Upper lobe of right lung (tissue), 1 donor: ENCODE data around the gene PTPRA. TPM values are rescaled to one million over a fixed set of nuclear protein-coding genes. Genes with fewer than 3 reads are reported as not detected.
A peak's percentile ranks its signal among the peaks of the same experiment; 100 is the strongest.

Source experiments
- ATAC-seq: fragments of 200-7000 bp; cut with Tn5 transposase; one replicate; pipeline ENCODE4 v1.9.1; 2020; ENCODE audit warnings: mild to moderate bottlenecking, moderate library complexity
- DNase-seq: peaks from one replicate; pipeline ENCODE4 v3.0.0-alpha.2; 2020
- H3K27ac ChIP-seq: fragments of 200-600 bp; one replicate; pipeline ENCODE4 v1.8.0; 2022
- H3K27me3 ChIP-seq: fragments of 200-600 bp; one replicate; pipeline ENCODE4 v1.8.0; 2022; ENCODE audit warnings: mild to moderate bottlenecking
- H3K36me3 ChIP-seq: fragments of 200-600 bp; one replicate; pipeline ENCODE4 v1.8.0; 2022
- H3K4me1 ChIP-seq: fragments of 200-600 bp; one replicate; pipeline ENCODE4 v1.8.0; 2022
- H3K4me3 ChIP-seq: fragments of 200-600 bp; one replicate; pipeline ENCODE4 v1.8.0; 2022; ENCODE audit warnings: mild to moderate bottlenecking
- H3K9me3 ChIP-seq: fragments of 200-600 bp; one replicate; pipeline ENCODE4 v1.8.0; 2022
- CTCF ChIP-seq: fragments of 200-600 bp; IDR thresholded peaks from one replicate; pipeline ENCODE4 v1.8.0; 2022; ENCODE audit warnings: antibody characterized with exemption
- intact Hi-C: fragments of 100-400 bp; cut with DNase I; formaldehyde crosslinking; loops from one replicate; pipeline ENCODE4 v1.11.0; 2022
- total RNA-seq: library from RNA; stranded (reverse); fragmentation: NEBNext Ultra II Directional; extraction: Animal tissue kit (Norgen Biotek cat#: 25700); gene quantifications from one replicate; pipeline ENCODE4 v1.2.1, GENCODE V29; 2021
- donor health status: DM: no; HTN: yes; CAD: no; lungs with severe emphysema.

PTPRA gene
- total RNA-seq, 1 donor from 2014 or later: 69.6 TPM

GRCh38 chr20:2833761-2834160, 39.5 kb upstream of the PTPRA start:
- DNase-seq (no peak), ATAC-seq (no peak)
- H3K36me3 ChIP-seq: peaks cover 5% of the 10 kb centered on the region
- intact Hi-C loops: no loop called here
- no peak overlapping the region for H3K4me3 ChIP-seq
- no peaks in the 10 kb centered on the region for H3K4me1 ChIP-seq
- H3K27ac ChIP-seq: no peak overlapping the region
- no peaks in the 10 kb centered on the region for H3K9me3 ChIP-seq
- no peak for TF ChIP-seq CTCF
- no peaks in the 10 kb centered on the region for H3K27me3 ChIP-seq

GRCh38 chr20:2834401-2835110, 38.7 kb upstream of the PTPRA start:
- Histone ChIP-seq H3K4me1 (peaks cover 3% of the 10 kb centered on the region), H3K27ac (no peak overlapping the region), H3K36me3 (peaks cover 5% of the 10 kb centered on the region), H3K4me3 (no peak overlapping the region), H3K27me3 (no peaks in the 10 kb centered on the region), H3K9me3 (no peaks in the 10 kb centered on the region)
- no peak for DNase-seq
- intact Hi-C loops: no loop called here
- TF ChIP-seq CTCF: no peak
- no peak for ATAC-seq

GRCh38 chr20:2835331-2835796, 37.9 kb upstream of the PTPRA start:
- H3K4me1 ChIP-seq: peaks cover 7% of the 10 kb centered on the region
- no peak for ATAC-seq
- intact Hi-C loops: no loop called here
- peaks cover 5% of the 10 kb centered on the region for H3K36me3 ChIP-seq
- H3K4me3 ChIP-seq: no peak overlapping the region
- no peaks in the 10 kb centered on the region for H3K27me3 ChIP-seq
- no peaks in the 10 kb centered on the region for H3K9me3 ChIP-seq
- H3K27ac ChIP-seq: no peak overlapping the region
- TF ChIP-seq CTCF: no peak
- DNase-seq: no peak

- H3K27me3 ChIP-seq: no peaks in the 10 kb centered on the region
- H3K4me3 ChIP-seq: no peak overlapping the region
- intact Hi-C loops: no loop called here
- no peak for TF ChIP-seq CTCF
- H3K4me1 ChIP-seq: peaks cover 7% of the 10 kb centered on the region
- no peak overlapping the region for H3K27ac ChIP-seq
- no peaks in the 10 kb centered on the region for H3K9me3 ChIP-seq
- H3K36me3 ChIP-seq: peaks cover 5% of the 10 kb centered on the region
- no peak for DNase-seq
- ATAC-seq: no peak
Measured at GRCh38 chr20:2836035-2836434, 37.2 kb upstream of the PTPRA start.

DNA sequence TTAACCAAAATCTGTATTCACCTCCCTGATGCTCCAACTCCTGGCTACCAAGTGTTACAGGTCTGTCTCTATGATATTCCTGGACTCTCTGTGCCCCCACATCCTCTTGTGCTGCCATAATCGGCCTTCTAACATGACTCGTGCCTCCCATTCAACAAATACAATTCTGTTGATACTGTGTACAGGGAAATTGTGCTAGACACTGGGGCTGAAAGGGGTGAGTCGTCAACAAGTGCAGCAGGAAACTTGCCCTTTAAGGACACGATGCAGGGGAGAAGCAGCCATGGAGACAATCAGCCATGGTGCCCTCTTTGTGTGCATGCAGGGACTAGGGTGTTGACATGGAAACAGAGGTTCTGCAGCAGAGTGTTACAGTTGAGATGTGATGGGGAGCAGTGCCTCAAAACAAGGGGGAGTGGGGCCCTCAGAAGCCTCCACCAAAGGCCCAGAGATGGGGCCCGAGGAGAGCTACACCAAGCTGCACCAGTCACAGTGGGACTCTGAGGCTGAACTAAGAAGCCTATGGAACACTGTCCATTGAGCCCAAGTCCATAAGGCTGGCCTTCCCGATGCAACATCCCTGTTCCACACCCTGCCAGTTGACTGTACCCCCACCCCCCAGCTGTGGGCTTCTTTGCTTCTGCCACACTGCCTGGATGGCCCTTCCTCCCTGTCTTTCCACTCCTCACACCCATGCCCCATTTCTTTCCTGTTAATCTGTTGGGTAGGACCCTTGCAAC, 35.9 kb upstream of the PTPRA start:
- TF ChIP-seq CTCF: no peak
- DNase-seq (peak; percentile 33), ATAC-seq (no peak)
- no peak overlapping the region for H3K4me3 ChIP-seq
- intact Hi-C loops: no loop called here
- no peak overlapping the region for H3K27ac ChIP-seq
- H3K27me3 ChIP-seq: no peaks in the 10 kb centered on the region
- no peaks in the 10 kb centered on the region for H3K9me3 ChIP-seq
- H3K4me1 ChIP-seq: peaks cover 16% of the 10 kb centered on the region
- peaks cover 5% of the 10 kb centered on the region for H3K36me3 ChIP-seq
